ENCODE results near the gene NUP42. TPM values are rescaled to one million over a fixed set of nuclear protein-coding genes. Genes with fewer than 3 reads are reported as not detected.

NUP42 gene
- total and polyA plus RNA-seq, 10 of the 15 experiments (the other 5 are each of a cell fraction or from before 2014, with no cell fraction given), result 48.6 to 124 (median 74.3) TPM

DNA sequence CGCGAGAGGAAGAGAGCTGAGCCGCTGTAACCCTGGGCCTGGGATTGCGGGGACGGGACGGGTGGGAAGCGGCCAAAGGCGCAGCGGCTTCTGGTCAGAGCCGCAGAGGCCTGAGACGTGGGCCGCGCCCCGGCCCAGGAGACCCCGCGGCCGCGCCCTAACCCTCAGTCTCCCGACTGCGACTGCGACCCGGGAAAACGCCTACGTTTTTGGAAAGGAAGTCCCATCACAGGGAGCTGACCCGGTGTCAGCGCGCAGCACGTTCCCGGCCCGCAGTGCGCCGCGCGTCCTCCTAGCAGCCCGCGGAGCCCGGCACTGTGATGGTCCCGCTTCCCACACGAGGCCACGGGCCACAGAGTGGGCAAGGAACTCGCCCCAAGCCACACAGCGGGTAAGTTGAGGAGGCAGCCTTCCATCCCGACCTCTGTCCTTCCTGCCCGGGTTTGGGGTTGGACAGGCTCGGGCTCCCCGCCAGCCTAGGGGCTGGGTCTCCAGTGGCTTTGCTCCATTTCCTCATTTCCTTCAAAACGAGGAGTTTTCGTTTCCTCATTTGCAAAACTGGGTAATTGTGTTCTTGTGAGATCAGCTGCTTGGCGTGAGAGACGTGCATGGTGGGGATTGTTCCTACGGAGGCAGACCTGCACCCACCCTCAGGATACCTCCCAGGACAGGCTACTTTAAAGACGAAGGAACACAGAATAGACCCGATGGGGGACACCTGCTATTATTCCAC is 65.9 kb downstream of the NUP42 start (continued):
- TF ChIP-seq BHLHE40 (IDR thresholded peaks at IDR 0.05; ENCODE audit: borderline replicate concordance in 1 of 2, low read depth in 2 of 2, low read length in 1 of 2) (0 out of 4 replicates have a peak, but pooled peaks of 1 of the 2 experiments have one; percentile 25), PAX8 (IDR thresholded peaks at IDR 0.05) (no peak), POLR2AphosphoS2 (IDR thresholded peaks at IDR 0.05; ENCODE audit: low read depth, low read length) (no peak), ETV6 (conservative IDR thresholded peaks at IDR 0.05 in 1 of 2, IDR thresholded peaks at IDR 0.05 in 1 of 2; ENCODE audit: borderline replicate concordance in 1 of 2, low read depth in 1 of 2) (no peak), PAX5 (IDR thresholded peaks at IDR 0.05; ENCODE audit: borderline replicate concordance, low read depth, low read length) (no peak), SPI1 (IDR thresholded peaks at IDR 0.05; ENCODE audit: borderline replicate concordance, insufficient read depth, low read depth, low read length) (peak; percentile 93), CHD1 (IDR thresholded peaks at IDR 0.05; ENCODE audit: low read depth, low read length) (no peak), EED (IDR thresholded peaks at IDR 0.05; ENCODE audit: low read depth) (0 out of 2 replicates have a peak, but pooled peaks have one; percentile 41), BMI1 (IDR thresholded peaks at IDR 0.05; ENCODE audit: borderline replicate concordance) (no peak), DPF2 (IDR thresholded peaks at IDR 0.05) (peak; percentile 78), SKIL (IDR thresholded peaks at IDR 0.05; ENCODE audit: low read depth, poor library complexity, severe bottlenecking) (no peak), RCOR1 (conservative IDR thresholded peaks at IDR 0.05; ENCODE audit: low read depth, low read length) (no peak), IKZF1 (conservative IDR thresholded peaks at IDR 0.05) (peak; percentile 76), CREM (IDR thresholded peaks at IDR 0.05; ENCODE audit: low read depth) (no peak), ZSCAN29 (IDR thresholded peaks at IDR 0.05) (no peak), ZZZ3 (IDR thresholded peaks at IDR 0.05; ENCODE audit: control insufficient read depth, insufficient read length, low read depth) (no peak)
- TF ChIP-seq, protein P1, sequence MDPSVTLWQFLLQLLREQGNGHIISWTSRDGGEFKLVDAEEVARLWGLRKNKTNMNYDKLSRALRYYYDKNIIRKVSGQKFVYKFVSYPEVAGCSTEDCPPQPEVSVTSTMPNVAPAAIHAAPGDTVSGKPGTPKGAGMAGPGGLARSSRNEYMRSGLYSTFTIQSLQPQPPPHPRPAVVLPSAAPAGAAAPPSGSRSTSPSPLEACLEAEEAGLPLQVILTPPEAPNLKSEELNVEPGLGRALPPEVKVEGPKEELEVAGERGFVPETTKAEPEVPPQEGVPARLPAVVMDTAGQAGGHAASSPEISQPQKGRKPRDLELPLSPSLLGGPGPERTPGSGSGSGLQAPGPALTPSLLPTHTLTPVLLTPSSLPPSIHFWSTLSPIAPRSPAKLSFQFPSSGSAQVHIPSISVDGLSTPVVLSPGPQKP (IDR thresholded peaks at IDR 0.05; ENCODE audit: low read depth, low read length), result no peak
- TF ChIP-seq, protein P2, sequence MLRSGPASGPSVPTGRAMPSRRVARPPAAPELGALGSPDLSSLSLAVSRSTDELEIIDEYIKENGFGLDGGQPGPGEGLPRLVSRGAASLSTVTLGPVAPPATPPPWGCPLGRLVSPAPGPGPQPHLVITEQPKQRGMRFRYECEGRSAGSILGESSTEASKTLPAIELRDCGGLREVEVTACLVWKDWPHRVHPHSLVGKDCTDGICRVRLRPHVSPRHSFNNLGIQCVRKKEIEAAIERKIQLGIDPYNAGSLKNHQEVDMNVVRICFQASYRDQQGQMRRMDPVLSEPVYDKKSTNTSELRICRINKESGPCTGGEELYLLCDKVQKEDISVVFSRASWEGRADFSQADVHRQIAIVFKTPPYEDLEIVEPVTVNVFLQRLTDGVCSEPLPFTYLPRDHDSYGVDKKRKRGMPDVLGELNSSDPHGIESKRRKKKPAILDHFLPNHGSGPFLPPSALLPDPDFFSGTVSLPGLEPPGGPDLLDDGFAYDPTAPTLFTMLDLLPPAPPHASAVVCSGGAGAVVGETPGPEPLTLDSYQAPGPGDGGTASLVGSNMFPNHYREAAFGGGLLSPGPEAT (IDR thresholded peaks at IDR 0.05; ENCODE audit: low read depth), result no peak
- TF ChIP-seq, protein P3, sequence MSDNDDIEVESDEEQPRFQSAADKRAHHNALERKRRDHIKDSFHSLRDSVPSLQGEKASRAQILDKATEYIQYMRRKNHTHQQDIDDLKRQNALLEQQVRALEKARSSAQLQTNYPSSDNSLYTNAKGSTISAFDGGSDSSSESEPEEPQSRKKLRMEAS (IDR thresholded peaks at IDR 0.05; ENCODE audit: low read depth, low read length), result no peak
- TF ChIP-seq, protein P4, sequence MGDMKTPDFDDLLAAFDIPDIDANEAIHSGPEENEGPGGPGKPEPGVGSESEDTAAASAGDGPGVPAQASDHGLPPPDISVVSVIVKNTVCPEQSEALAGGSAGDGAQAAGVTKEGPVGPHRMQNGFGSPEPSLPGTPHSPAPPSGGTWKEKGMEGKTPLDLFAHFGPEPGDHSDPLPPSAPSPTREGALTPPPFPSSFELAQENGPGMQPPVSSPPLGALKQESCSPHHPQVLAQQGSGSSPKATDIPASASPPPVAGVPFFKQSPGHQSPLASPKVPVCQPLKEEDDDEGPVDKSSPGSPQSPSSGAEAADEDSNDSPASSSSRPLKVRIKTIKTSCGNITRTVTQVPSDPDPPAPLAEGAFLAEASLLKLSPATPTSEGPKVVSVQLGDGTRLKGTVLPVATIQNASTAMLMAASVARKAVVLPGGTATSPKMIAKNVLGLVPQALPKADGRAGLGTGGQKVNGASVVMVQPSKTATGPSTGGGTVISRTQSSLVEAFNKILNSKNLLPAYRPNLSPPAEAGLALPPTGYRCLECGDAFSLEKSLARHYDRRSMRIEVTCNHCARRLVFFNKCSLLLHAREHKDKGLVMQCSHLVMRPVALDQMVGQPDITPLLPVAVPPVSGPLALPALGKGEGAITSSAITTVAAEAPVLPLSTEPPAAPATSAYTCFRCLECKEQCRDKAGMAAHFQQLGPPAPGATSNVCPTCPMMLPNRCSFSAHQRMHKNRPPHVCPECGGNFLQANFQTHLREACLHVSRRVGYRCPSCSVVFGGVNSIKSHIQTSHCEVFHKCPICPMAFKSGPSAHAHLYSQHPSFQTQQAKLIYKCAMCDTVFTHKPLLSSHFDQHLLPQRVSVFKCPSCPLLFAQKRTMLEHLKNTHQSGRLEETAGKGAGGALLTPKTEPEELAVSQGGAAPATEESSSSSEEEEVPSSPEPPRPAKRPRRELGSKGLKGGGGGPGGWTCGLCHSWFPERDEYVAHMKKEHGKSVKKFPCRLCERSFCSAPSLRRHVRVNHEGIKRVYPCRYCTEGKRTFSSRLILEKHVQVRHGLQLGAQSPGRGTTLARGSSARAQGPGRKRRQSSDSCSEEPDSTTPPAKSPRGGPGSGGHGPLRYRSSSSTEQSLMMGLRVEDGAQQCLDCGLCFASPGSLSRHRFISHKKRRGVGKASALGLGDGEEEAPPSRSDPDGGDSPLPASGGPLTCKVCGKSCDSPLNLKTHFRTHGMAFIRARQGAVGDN (IDR thresholded peaks at IDR 0.05), result peak; percentile 61; the same call in 1 of the 2 replicates
